AG10803 (cell line): ENCODE results near the gene RAB31.

Experiments used
- DNase-seq: peaks from one replicate; pipeline ENCODE4 v3.0.0; 2010; ENCODE audit warnings: low read depth
- H3K4me3 ChIP-seq: 2 replicates; pipeline ENCODE4 v1.5.1; 2011; ENCODE audit warnings: mild to moderate bottlenecking, low read length, control low read depth
- TF ChIP-seq, protein P1 (sequence below): conservative IDR thresholded peaks from 2 replicates; pipeline ENCODE4 v1.5.1; 2011; ENCODE audit warnings: mild to moderate bottlenecking, low read length, control low read depth, inconsistent platforms

The RAB31 gene

DNA sequence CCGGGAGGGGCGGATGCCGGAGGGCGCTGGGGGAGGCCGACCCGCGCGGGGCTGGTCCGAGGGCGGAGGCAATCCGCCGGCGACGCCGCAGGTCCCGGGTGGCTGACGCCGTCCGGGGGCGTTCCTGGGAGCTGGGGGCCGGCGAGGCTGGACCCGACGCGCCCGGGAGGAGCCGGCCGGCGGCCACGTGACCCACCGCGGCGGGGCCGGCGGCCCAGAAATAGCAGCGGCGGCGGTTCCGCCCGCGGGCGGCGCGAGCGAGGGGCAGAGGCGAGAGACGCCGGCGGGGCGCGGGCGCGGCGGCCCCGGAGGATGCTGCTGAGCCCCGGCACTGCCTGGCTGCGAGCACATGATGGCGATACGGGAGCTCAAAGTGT, at the start of gene RAB31:
TSS of gene RAB31 (plus strand) at position 245 of the 377 bp plus-strand sequence. CDS start at position 350, 105 bp downstream.
- TF ChIP-seq, protein P1, sequence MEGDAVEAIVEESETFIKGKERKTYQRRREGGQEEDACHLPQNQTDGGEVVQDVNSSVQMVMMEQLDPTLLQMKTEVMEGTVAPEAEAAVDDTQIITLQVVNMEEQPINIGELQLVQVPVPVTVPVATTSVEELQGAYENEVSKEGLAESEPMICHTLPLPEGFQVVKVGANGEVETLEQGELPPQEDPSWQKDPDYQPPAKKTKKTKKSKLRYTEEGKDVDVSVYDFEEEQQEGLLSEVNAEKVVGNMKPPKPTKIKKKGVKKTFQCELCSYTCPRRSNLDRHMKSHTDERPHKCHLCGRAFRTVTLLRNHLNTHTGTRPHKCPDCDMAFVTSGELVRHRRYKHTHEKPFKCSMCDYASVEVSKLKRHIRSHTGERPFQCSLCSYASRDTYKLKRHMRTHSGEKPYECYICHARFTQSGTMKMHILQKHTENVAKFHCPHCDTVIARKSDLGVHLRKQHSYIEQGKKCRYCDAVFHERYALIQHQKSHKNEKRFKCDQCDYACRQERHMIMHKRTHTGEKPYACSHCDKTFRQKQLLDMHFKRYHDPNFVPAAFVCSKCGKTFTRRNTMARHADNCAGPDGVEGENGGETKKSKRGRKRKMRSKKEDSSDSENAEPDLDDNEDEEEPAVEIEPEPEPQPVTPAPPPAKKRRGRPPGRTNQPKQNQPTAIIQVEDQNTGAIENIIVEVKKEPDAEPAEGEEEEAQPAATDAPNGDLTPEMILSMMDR: no peak
- H3K4me3 ChIP-seq: peak within 1 kb of the TSS; percentile 80

DNA sequence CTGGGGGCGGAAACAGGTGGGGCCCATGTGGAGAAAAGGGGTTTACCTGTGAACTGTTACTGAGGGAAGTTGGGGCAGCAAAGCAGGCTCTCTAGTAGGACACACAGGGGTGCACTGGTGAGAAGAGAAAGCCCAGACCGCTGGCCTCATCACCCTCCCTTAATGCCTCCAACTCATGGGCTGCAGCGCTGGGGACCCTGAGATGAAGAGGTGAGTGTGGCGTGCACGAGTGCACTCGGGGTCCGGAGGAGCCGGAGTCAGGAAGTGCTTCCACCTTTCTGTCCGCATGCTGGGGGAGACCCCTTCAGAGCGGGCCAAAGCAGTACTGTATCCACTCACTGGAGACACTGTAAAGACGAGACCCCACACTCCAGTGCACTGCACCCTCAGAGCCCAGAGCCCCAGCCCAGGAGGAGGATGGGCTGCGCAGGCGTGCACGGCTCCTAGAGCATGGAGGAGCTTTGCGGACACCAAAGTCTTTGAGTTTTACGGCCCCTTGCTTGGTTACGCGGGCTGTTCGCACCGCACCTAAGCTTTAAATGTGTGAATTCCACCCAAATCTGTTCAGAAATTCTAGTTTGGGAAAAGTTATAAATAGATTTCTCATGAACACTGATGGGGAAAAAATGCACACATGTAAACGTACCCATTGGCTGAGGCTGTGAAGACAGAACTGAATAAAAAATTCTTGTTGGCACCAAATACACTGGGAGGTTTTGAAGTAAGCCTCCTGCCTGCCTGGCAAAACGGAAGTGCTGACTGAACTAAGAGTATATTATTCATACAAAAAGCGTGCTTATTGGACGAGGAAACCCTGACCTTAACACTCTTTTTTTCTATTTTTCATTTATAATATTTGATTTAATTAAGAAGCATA, 48.4 kb upstream of the RAB31 start:
- DNase-seq: no peak
- TF ChIP-seq, protein P1: no peak
- no peak overlapping the region for H3K4me3 ChIP-seq

More for the DNA sequence above, at the start of gene RAB31:
- DNase-seq: peak; percentile 85

- no peak for DNase-seq
- H3K4me3 ChIP-seq: no peak overlapping the region
- TF ChIP-seq, protein P1: peak; percentile 55
Observed at GRCh38 chr18:9661564-9661963, 46.5 kb upstream of the RAB31 start.

GRCh38 chr18:9663377-9663776, 44.7 kb upstream of the RAB31 start:
- DNase-seq: no peak
- H3K4me3 ChIP-seq: no peak overlapping the region
- TF ChIP-seq, protein P1: no peak

- TF ChIP-seq, protein P1: no peak
- no peak overlapping the region for H3K4me3 ChIP-seq
- no peak for DNase-seq
Observed at GRCh38 chr18:9665314-9665713, 42.8 kb upstream of the RAB31 start.

DNA sequence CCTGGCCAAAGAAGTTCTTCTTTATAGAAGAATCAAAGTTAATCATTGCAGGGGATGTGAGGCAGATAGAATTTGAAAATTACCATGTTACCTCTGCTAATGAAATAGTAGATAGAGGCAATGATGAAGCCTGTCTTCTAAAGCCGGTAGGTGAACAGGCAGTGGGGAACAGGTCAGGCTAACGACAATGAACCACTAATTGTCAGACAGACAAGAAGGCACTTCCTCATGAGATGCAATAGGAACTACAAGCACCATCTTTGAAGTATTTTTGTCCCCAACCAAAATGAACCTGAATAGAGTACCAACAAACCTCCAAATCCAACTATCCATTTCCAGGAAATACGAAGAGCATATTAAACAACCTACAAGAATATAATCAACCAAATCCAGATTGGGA, 41.6 kb upstream of the RAB31 start:
- TF ChIP-seq, protein P1: no peak
- DNase-seq: no peak
- no peak overlapping the region for H3K4me3 ChIP-seq

DNA sequence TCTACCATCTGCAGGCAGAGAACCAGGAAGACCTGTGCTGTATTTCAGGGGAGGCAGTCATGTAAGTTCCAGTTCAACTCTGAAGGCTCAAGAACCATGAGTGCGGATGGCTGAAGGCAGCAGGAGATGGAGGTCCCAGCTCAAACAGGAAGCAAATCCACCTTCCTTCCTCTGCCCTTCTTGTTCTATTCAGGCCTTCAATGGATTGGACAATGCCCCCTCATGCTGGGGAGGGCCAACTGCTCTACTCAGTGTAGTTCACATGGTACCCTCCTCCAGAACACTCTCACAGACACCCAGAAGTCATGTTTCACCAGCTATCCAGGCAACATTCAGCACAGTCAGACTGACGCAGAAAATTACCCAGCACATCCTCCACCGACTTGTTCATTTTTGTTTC, 39.1 kb upstream of the RAB31 start:
- TF ChIP-seq, protein P1: no peak
- no peak overlapping the region for H3K4me3 ChIP-seq
- no peak for DNase-seq
